ENCODE measurements around the gene FAF1.

- no peak for TF ChIP-seq CTCF (IDR thresholded peaks at IDR 0.05)
- no peak for TF ChIP-seq POLR2A (IDR thresholded peaks at IDR 0.05)
These were observed 400.6 kb downstream of the FAF1 start for GRCh38 chr1:50559421-50559820.

Data from esophagus squamous epithelium (tissue), 4 donors.